ENCODE results near the gene SPATA16.
"Not testable (repeated sequence)": the region's sequence is repeated elsewhere in the genome, so short reads cannot be mapped to it uniquely, and the experiment has no call there.

Gene SPATA16

DNA sequence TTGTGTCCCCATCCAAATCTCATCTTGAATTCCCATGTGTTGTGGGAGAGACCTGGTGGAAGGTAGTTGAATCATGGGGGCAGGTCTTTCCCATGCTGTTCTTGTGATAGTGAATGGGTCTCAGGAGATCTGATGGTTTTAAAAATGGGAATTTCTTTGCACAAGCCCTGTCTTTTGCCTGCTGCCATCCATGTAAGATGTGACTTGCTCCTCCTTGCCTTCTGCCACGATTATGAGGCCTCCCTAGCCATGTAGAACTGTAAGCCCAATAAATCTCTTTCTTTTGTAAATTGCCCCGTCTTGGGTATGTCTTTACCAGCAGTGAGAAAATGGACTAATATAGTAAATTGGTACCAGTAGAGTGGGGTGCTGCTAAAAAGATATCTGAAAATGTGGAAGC is 261.7 kb downstream of the SPATA16 start:
- DNase-seq (ENCODE audit: low spot score): not testable (repeated sequence)

DNA sequence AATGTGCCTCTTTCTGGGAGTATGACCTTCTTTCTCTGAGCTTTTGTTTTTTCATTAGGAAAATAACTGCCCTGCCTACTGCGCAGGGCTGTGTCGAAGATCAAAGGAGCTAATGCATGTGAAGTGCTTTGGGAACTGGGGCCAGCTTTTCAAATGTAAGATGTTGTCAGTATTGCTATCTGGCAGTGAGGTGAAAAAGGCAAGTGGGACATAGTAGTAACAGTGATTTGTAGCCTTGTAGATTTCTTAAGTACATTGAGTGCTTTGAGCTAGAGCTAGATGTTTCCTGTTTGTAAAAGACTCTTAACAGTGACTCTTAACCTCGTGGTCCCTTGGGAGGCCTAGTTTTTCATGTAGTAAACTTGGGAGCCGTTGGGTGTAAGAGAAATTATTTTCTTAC is 264.0 kb downstream of the SPATA16 start:
- DNase-seq (ENCODE audit: low spot score): no peak

DNA sequence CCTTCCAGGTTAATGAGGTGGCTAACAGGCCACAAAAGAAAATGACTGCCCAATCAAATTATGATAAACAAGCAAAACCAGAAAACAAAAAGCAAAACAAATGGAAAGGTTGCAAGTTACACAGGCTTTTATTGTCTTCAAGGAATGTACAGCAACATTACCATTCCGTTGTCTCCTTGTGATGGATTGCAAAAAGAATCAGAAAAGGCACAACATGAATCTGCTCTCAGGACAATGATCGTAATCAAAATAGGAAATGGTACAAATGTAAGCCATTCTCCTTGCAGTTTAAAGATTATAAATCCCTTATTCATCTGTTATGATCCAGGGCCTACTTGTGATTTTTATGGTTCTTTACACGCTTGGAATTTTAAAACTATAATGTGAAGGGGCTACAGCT is 264.7 kb downstream of the SPATA16 start:
- no peak for DNase-seq (ENCODE audit: low spot score)

DNA sequence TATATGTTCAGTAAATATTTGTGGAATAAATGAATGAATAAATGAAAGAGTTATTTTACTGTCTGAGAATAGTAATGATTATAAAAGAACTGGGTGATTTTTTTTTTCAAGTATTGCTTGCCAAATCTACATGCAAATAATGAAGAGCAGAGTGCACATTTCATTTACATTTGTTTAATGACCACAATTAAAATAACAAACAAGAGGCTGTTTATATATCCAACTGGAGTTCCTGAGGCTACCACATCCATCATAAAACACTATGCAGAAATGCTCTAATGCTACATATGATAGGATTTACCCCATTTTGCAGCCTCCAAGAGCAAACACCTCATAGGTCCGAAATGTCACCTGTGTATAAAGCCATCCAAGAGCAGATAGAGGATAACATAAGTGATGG is 266.0 kb downstream of the SPATA16 start:
- no peak for DNase-seq (ENCODE audit: low spot score)

DNA sequence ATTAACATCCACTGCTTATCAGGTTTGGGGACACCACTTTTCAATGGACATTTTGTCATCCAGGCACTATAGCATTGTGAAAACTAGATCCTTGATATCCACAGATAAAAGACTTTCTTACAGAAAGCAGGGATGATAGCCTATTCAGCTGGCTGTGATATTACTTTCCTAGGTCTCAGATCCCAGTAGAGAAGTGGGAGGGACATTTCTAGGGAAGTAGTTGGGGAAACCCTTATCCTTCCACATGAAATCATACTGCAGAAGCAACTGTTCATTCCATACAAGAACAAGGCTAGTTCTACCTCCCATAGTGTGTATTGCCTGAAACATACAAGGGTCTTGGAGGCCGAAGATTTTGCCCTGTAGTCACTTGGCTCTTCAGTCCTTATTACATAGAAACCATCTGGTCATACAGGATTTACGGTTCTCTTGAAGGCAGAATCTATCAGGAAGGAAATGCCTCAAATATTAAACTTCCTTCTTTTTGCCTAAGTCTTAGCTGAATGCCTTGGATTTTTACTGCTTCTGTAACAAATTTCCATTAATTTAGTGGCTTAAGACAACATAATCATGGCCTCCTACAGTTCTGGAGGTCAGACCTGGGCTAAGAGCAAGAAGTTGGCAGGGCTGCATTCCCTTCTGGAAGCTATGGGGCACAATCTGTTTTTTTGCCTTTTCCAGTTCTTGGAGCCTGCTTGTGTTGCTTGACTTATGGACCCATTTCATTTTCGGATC is 271.1 kb downstream of the SPATA16 start:
- DNase-seq (ENCODE audit: low spot score): no peak

DNA sequence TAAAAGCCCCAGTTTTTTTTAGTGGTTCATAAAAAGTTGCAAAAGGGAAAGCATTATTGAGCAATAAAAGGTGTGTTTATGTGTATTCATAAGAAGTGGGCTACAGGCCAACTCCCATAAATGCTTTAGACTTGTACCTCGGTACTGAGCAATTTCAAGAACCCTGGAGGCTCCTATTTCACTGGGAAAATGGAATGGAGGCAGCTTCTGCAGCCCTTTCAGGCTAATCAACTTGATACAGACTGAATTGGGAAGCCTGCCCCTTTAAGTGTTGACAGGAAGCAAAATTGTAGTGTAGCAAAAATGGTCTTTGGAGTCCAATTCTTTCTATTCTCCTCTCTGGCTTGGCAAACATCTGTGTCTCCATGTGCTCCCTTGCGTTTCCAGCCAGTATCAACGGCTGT is 271.7 kb downstream of the SPATA16 start:
- no peak for DNase-seq (ENCODE audit: low spot score)

DNA sequence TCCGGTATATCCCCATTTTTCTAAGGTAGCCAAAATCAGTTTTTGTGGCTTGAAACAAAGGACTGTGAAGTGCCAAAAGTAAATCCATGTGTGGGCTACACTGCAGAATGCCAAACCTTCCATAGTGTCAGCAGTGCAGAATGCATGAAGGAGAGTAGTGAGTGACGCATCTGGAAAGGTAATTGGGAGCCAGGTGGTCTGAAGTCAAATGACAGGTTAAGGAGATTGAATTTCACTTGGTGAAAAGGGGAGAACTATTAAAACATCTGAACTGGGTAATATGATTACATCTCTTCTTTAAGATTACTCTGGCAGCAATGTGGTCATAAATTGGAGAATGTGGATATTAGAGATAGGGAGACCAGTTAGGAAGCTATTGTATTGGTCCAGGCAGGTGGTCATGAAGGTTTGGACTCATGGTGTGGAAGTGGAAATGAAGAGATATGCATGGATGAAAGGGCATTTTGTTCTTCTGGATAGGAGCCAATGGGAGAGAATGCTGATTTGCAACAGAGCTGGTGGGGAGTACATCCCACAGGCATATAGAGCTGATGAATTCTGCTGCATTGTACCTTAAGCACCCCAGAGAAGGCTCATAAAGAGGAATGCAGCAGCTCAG is 272.3 kb downstream of the SPATA16 start:
- DNase-seq (ENCODE audit: low spot score): no peak

DNA sequence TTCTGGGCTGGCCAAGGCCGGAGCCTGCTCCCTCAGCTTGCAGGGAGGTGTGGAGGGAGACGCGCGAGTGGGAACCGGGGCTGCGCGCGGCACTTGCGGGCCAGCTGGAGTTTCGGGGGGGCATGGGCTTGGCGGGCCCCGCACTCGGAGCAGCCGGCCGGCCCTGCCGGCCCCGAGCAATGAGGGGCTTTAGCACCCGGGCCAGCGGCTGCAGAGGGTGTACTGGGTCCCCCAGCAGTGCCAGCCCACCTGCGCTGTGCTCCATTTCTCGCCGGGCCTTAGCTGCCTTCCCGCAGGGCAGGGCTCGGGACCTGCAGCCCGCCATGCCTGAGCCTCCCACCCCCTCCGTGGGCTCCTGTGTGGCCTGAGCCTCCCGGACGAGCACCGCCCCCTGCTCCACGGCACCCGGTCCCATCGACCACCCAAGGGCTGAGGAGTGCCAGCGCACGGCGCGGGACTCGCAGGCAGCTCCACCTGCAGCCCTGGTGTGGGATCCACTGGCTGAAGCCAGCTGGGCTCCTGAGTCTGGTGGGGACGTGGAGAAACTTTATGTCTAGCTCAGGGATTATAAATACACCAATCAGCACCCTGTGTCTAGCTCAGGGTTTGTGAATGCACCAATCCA is 274.2 kb downstream of the SPATA16 start:
- DNase-seq (ENCODE audit: low spot score): not testable (repeated sequence)

DNA sequence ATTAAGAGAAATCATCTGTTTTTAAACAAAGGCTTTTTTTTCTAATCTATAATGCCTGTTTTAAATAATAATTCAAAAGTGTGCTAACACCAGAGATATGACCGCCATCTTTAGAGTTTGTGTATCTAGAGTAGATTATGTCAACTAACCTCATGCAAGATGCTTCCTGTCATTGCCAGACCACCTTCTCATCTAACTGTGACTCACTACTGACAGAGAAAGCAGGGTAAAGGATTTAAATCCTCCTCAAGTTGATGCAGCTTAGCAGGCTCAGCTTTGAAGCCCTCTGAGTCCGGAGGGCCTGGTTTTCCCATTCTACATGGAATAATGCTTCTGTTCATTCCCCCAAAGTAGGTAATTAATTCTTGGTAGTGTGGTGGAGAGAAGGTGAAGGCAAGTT is 282.0 kb downstream of the SPATA16 start:
- DNase-seq (ENCODE audit: low spot score): no peak

DNA sequence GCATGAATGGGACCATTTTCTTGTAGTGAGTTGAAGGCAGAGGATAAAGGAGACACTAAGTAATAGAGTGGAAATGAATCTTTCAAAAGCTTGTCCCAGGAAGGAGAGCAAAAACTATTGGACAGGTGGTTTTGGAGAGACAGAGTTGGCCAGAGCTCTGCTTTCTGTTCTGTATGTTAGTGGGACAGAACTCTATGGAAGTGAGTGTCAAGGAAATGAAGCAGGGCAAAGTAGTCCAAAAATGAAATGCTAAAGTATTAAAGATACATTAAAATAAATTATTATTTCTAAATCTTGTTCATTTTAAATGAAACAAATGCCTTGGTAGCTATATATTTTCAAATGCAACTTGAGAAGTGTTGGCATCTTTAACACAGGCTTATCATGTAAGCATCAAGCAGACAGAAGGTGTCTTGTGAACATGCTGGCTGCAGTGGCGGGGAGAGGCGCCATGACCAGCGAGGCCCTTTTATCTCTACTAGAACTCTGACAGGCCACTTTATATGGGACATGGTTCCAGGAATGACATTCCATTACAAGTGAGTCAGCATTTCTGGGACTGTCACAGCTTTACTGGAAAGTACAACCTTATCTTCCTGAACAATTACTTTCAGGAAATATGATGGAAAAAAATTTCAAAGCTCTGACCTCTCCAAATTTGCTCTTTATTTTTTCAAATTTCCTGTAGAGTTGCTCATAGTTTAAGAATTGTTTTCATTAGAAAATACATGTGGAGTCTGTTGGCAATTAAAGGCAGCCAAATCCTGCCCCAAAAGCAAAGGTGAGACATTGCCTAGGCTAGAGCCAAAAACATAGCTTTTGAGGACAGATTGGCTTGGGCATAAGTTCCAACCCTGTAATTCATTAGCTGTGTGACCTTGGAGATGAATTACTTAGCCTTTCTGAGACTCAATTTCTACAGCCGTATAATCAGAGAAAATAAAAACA is 284.0 kb downstream of the SPATA16 start:
- no peak for DNase-seq (ENCODE audit: low spot score)

DNA sequence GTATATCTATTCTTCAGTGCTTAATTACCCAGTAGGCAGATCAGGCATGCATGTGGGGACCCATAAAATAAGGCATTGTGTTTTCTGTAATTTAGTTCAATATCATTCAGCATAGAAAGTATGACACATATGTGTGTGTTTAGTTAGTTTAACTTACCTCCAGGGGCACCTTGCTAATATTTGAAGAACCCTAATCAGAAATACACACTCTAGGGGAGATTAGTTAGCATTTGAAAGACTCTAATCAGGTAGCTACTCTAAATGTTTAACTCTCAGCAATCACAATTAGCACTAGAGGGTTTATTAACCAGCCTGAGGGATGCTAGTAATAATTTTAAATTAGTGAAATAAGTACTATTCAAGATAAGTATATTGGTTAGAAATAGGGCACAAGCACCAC is 286.0 kb downstream of the SPATA16 start:
- DNase-seq (ENCODE audit: low spot score): no peak

DNA sequence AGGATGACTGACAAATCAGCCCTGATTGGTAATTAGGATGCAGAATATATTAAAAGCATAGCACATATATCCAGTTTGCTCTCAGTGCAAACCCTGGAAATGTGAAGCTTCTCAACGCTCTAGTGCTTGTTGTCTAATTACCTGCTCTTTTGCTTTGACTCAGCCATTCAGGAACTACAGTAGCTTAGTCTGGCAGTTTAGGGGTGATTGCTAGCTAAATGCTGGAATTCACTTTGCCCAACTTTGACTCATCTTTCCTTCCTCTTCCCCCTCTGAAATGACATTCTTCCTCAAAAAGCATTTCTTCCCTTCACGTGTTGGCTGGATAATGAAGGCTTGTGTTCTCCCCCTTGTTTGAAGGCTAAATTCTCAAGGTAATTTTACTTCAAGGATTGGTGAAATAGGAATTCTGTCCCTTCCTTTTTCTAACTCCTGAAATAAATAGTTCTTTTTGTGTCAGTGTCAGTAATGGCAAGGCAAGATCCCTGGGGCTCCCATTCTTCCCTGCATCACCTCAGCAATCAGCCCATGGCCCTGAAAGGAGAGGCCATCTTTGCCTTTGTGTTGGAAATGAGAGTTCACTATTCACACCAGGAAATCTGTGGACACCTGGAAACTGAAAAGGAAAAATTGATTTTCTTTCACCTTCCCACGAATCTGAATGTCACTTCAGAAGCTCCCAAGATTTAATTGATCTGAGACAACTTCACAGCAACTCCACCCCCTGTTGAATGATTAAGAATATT is 286.9 kb downstream of the SPATA16 start:
- DNase-seq (ENCODE audit: low spot score): no peak

DNA sequence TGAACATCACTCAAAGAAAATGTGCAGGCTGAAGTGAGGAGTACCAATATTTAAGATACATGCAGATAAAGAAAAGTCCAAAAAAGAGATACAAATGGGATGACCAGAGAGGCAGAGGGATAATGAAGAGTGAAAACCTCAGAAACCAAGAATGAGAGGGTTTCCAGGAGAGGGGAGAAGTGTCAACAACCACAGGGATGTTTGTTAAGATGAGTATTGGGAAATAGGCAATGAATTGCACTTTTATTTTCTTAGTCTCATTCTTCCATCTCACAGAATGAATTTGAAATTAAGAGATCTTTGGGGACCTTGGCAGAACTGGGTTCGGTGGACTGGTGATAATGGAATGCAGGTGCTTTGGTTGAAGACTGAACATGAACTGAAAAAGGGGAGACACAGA is 288.0 kb downstream of the SPATA16 start:
- no peak for DNase-seq (ENCODE audit: low spot score)

DNA sequence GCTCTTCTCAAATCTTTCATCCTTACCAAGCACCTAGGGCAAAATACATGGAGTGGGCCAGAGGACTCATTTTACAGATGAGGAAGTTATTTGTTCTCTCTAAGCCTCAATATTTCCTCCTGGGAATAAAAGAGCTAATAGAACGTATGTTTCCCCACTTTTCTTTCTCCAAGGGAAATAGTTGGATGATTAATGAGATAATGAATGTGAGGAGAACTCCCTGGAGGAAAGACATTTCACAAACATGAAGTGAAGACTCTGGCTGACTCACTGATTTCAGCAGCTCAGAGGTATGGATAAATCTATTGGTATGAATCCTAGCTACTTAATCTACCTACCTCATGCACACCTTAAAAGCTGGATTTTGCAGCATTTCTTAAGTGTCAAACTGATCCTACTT is 292.1 kb downstream of the SPATA16 start:
- DNase-seq (ENCODE audit: low spot score): peak; percentile 7

DNA sequence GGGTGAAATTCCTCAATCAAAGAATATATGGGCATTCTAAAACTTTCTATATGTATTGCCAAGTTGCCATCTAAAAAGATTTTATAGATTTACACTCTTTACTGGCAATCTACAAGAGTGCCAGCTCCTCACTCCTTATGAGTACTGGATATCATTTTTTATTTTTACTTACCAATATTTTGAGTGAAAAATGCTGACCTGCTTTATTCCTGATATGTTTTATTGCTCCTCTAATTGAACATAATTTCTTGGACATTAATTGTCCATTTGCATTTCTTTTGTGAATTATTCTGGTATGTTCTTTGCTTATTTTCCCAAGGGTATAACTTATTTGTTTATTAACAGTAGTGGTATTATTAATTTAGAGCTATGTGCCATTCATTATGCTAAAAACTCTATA is 293.7 kb downstream of the SPATA16 start:
- DNase-seq (ENCODE audit: low spot score): no peak

DNA sequence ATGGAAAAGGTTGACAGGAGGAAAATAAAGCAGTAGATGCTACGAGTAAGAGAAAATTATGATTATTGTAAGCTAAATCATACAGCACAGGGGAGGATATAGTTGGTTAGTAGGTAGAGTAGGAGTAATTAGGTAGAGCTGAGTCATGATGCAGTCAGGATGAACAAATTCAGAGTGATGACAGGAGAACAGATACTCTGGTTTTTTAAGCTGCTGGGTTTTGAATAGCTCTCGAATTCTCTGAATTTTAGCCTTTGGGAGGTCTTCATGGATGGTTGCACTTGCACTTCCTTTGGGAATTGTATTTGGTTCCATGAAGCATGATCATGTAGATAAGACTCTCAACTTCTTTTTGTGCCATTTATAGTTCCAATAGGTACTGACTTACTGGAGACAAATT is 294.3 kb downstream of the SPATA16 start:
- peak; percentile 53 for DNase-seq (ENCODE audit: low spot score)

DNA sequence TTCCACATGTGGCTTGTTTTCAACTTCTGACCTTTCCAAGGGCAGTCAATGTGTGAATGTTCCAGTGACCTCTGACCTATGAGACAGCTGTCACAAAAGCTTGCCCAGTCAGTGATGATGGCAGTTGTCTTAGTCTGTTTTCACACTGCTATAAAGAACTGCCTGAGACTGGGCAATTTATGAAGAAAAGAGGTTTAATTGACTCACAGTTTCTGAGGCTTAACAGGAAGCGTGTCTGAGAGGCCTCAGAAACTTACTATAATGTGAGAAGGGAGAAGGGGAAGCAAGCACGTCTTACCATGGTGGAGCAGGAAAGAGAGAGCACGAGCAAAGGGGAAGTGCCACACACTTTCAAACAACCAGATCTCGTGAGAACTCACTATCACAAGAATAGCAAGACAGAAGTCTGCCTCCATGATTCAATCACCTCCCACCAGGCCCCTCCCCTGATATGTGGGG is 294.9 kb downstream of the SPATA16 start:
- DNase-seq (ENCODE audit: low spot score): no peak

DNA sequence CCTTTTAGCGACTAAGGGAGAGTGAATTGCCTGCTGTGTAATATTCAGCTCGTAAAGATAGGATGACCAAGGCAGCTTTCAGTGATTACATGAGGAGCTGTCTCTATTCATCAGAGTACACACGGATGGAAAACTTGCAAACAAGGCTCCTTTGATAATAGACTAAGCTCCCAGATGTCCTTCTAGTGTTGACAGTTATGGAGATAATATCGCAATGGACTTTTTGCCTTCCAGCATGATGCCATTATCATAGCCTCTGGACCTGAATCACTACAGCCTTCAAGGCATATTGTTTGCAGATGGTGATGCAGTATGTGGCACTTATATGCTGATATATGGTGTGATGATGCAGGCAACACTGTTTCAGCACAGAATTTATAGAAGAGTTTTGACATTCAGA is 296.6 kb downstream of the SPATA16 start:
- no peak for DNase-seq (ENCODE audit: low spot score)

DNA sequence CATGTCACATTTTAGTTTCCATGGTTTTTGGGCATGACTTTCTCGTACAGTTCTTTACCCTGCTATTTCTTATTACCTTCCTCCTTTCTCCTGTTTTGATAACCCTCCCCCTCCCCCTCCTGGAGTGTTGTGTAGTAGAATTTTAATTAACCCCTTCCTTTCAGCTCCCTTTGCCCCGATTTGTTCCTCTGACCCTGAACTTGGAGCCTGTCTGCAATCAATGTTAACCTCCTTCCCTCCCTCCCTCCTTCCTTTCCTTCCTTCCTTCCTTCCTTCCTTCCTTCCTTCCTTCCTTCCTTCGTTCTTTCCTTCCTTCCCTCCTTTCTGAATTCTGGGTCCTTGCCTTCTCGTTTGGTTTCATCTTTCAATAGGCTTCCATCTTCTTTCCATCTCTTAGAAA is 300.1 kb downstream of the SPATA16 start:
- DNase-seq (ENCODE audit: low spot score): no peak

DNA sequence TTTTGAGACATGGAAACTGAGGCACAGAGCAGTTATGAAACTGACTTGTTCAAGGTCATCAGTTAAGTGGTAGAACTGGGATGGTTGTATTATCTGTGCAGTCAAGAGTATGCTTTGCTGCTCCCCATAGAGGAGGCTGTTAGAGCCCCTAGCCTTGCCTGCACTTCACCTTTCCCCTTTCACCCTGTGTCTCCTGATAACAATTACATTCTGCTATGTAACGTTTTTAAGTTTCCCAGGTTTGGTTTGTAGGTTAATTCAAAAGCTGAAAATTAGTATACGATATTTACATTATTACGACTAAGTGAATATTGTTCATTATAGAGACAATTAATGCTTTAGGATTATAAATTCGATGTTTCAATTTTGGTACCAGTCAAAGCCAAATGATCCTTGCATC is 300.6 kb downstream of the SPATA16 start:
- no peak for DNase-seq (ENCODE audit: low spot score)

DNA sequence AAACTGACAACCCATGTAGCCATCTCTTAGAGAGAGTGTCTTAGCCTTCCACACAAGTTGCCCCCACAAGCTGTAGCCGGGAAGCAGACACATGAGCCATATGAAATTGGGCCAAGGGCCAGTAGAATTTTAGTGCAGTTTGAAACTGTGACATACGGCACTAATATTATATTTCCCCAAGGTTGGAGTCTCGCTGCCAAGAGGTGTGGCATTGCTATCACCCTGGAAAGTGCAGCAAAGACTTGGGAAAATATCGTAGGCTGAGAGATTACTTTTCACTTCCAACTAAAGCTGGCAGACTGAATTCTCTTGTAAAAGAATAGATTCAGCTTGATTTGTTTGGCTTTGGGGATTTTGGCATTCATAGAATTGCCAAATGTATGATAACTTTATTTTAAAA is 301.4 kb downstream of the SPATA16 start:
- DNase-seq (ENCODE audit: low spot score): no peak

All from putamen (tissue), 1 donor.